Measurements from ENCODE around the gene BDH1. TPM values are rescaled to one million over a fixed set of nuclear protein-coding genes. Genes with fewer than 3 reads are reported as not detected.

Gene BDH1
- polyA plus RNA-seq, 1 of the 3 experiments (the other 2 are of a cell fraction): 19.8 TPM

GRCh38 chr3:197499427-197499826, 56.3 kb downstream of the BDH1 start:
- CTCF ChIA-PET: interaction anchor here (0.7 to 9.6 kb wide), 3 partner anchors 11 to 312 kb away, joined by 3 to 110 read pairs (median 30); no protein-coding TSS in a partner anchor
- TF ChIP-seq YY1 (IDR thresholded peaks at IDR 0.05; ENCODE audit: low read depth) (no peak), SIN3A (IDR thresholded peaks at IDR 0.05; ENCODE audit: borderline replicate concordance, low read depth, low read length) (no peak), MEF2A (IDR thresholded peaks at IDR 0.05; ENCODE audit: borderline replicate concordance, low read depth) (no peak), POLR2AphosphoS5 (IDR thresholded peaks at IDR 0.05; ENCODE audit: low read depth, low read length) (no peak), CTCF (IDR thresholded peaks at IDR 0.05) (no peak), RXRA (IDR thresholded peaks at IDR 0.05; ENCODE audit: borderline replicate concordance, low read depth) (no peak), ELF1 (IDR thresholded peaks at IDR 0.05) (no peak), MXI1 (IDR thresholded peaks at IDR 0.05; ENCODE audit: low read depth, low read length) (no peak), EP300 (IDR thresholded peaks at IDR 0.05; ENCODE audit: borderline replicate concordance in 1 of 2, low read depth in 1 of 2, low read length in 1 of 2) (no peak), USF1 (IDR thresholded peaks at IDR 0.05; ENCODE audit: borderline replicate concordance, low read depth) (no peak), ZBTB33 (IDR thresholded peaks at IDR 0.05; ENCODE audit: borderline replicate concordance, low read depth) (no peak), SMC3 (IDR thresholded peaks at IDR 0.05; ENCODE audit: low read depth, low read length) (no peak), CHD2 (IDR thresholded peaks at IDR 0.05; ENCODE audit: low read length, partially characterized antibody) (no peak), NFIC (IDR thresholded peaks at IDR 0.05; ENCODE audit: borderline replicate concordance) (no peak)
- TF ChIP-seq, protein P1, sequence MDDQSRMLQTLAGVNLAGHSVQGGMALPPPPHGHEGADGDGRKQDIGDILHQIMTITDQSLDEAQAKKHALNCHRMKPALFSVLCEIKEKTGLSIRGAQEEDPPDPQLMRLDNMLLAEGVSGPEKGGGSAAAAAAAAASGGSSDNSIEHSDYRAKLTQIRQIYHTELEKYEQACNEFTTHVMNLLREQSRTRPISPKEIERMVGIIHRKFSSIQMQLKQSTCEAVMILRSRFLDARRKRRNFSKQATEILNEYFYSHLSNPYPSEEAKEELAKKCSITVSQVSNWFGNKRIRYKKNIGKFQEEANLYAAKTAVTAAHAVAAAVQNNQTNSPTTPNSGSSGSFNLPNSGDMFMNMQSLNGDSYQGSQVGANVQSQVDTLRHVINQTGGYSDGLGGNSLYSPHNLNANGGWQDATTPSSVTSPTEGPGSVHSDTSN (IDR thresholded peaks at IDR 0.05): no peak
- TF ChIP-seq, protein P2, sequence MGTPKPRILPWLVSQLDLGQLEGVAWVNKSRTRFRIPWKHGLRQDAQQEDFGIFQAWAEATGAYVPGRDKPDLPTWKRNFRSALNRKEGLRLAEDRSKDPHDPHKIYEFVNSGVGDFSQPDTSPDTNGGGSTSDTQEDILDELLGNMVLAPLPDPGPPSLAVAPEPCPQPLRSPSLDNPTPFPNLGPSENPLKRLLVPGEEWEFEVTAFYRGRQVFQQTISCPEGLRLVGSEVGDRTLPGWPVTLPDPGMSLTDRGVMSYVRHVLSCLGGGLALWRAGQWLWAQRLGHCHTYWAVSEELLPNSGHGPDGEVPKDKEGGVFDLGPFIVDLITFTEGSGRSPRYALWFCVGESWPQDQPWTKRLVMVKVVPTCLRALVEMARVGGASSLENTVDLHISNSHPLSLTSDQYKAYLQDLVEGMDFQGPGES (IDR thresholded peaks at IDR 0.05; ENCODE audit: low read depth, low read length): no peak

More at GRCh38 chr3:197499427-197499826, 56.3 kb downstream of the BDH1 start:
- H3K79me2 ChIP-seq (ENCODE audit: insufficient read depth): no peaks in the 10 kb centered on the region
- no peaks in the 10 kb centered on the region for H3K36me3 ChIP-seq (replicated peaks in 1 of 2; ENCODE audit: control insufficient read depth in 1 of 2, insufficient read depth in 2 of 2, low read length in 1 of 2)
- no peaks in the 10 kb centered on the region for H4K20me1 ChIP-seq (ENCODE audit: insufficient read depth)
- H3K4me1 ChIP-seq (ENCODE audit: control insufficient read depth in 1 of 2, insufficient read depth in 2 of 2, low read depth in 1 of 2, low read length in 1 of 2): peaks cover 0 to 29% of the 10 kb centered on the region in 2 experiments; a peak in 1 of 4 replicates
- POLR2A ChIA-PET: no interaction called here
- no peak overlapping the region for H3K4me2 ChIP-seq
- H3K27ac ChIP-seq (ENCODE audit: low read depth in 2 of 2, low read length in 1 of 2): no peak overlapping the region
- no peak for DNase-seq
- H2AFZ ChIP-seq (ENCODE audit: low read depth): no peak overlapping the region
- H3K4me3 ChIP-seq (ENCODE audit: low read depth in 2 of 2, low read length in 1 of 2): no peak overlapping the region
- H3K9me2 ChIP-seq: no peaks in the 10 kb centered on the region
- H3F3A ChIP-seq (replicated peaks; ENCODE audit: insufficient read depth): no peaks in the 10 kb centered on the region
- WGBS (ENCODE audit: low lambda C conversion rate): 73% methylated on average over 8 of the region's 8 CpGs
- no peaks in the 10 kb centered on the region for H3K9me3 ChIP-seq
- H3K27me3 ChIP-seq (ENCODE audit: insufficient read depth): no peaks in the 10 kb centered on the region
- no peak overlapping the region for H3K9ac ChIP-seq

Data from SK-N-SH (cell line).